Measurements from ENCODE around the gene CPLANE1. TPM values are rescaled to one million over a fixed set of nuclear protein-coding genes. Genes with fewer than 3 reads are reported as not detected.

The CPLANE1 gene
- total and polyA plus RNA-seq, 2 donors (not counting 3 experiments of a cell fraction or from before 2014, with no cell fraction given), result 4.6 to 21.5 TPM

DNA sequence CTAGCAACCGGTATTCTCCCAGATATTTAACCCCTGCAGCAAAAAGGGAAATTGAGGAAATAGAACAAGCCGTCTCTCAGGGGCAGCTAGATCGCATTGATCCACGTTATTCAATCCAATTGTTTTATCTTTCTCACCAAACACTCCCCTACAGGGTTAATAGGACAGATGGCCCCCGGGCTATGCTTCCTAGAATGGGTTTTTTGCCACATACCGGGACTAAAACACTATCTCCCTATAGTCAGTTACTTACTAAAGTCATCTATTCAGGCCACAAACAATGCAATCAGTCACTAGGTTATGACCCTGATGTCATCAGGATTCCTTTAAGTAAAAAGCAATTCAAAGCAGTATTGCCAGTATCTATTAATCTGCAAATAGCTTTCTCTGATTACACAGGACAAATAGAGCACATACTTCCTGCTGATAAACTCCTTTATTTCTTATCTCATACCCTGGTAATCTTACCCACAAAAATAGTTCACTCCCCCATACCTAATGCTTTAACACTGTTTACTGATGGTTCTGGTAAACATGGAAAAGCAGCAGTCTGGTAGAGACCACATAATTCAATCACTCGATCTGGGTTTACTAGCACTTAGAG, 159.0 kb downstream of the CPLANE1 start:
- Histone ChIP-seq H3K4me2 (ENCODE audit: insufficient read depth, low read length) (no peak overlapping the region), H3K4me1 (ENCODE audit: control insufficient read depth, extremely low read depth, insufficient read depth, low read length) (no peaks in the 10 kb centered on the region), H3K9ac (replicated peaks; ENCODE audit: extremely low read depth, insufficient read depth, low read length) (no peak overlapping the region), H3K4me3 (replicated peaks in 1 of 3; ENCODE audit: insufficient read depth in 1 of 3, low read depth in 1 of 3, low read length in 3 of 3) (no peak overlapping the region), H3K79me2 (ENCODE audit: control insufficient read depth, insufficient read depth, low read length) (no peaks in the 10 kb centered on the region), H2AFZ (ENCODE audit: low read depth, low read length) (no peak overlapping the region), H4K20me1 (replicated peaks; ENCODE audit: control insufficient read depth, extremely low read depth, insufficient read depth, low read length) (no peaks in the 10 kb centered on the region), H3K9me1 (replicated peaks; ENCODE audit: control insufficient read depth, extremely low read depth, insufficient read depth, low read length) (no peaks in the 10 kb centered on the region), H3K27me3 (ENCODE audit: control insufficient read depth in 2 of 2, insufficient read depth in 2 of 2, low read length in 2 of 2) (no peaks in the 10 kb centered on the region), H3K36me3 (ENCODE audit: control insufficient read depth in 2 of 2, extremely low read depth in 1 of 2, insufficient read depth in 2 of 2, low read length in 2 of 2) (no peaks in the 10 kb centered on the region), H3K27ac (ENCODE audit: insufficient read depth, low read depth, low read length) (no peak overlapping the region), H3K9me3 (replicated peaks; ENCODE audit: control insufficient read depth, insufficient read depth, low read length) (no peaks in the 10 kb centered on the region)
- no TSS peak for BruUV-seq (replicated peaks)
- DNase-seq (ENCODE audit: low read depth, low spot score) (peak; percentile 4), FAIRE-seq (no peak)
- intact Hi-C loops (cut with micrococcal nuclease) (no loop called here), dilution Hi-C loops (cut with MboI; ENCODE audit: extremely low pct_ligation_motif_present, low sequenced_read_pairs) (no loop called here)
- ChIA-PET CTCF (interaction anchor here (1.0 to 1.4 kb wide), 2 partner anchors 11 to 32 kb away, joined by 3 to 6 read pairs; no protein-coding TSS in a partner anchor), POLR2A (no interaction called here)
- TF ChIP-seq JUN (IDR thresholded peaks at IDR 0.05; ENCODE audit: borderline replicate concordance, insufficient read depth, insufficient read length, low read depth) (no peak), GATA2 (IDR thresholded peaks at IDR 0.05; ENCODE audit: insufficient read depth, insufficient read length, low read depth, low read length) (peak; percentile 12)
- TF ChIP-seq, protein P1, sequence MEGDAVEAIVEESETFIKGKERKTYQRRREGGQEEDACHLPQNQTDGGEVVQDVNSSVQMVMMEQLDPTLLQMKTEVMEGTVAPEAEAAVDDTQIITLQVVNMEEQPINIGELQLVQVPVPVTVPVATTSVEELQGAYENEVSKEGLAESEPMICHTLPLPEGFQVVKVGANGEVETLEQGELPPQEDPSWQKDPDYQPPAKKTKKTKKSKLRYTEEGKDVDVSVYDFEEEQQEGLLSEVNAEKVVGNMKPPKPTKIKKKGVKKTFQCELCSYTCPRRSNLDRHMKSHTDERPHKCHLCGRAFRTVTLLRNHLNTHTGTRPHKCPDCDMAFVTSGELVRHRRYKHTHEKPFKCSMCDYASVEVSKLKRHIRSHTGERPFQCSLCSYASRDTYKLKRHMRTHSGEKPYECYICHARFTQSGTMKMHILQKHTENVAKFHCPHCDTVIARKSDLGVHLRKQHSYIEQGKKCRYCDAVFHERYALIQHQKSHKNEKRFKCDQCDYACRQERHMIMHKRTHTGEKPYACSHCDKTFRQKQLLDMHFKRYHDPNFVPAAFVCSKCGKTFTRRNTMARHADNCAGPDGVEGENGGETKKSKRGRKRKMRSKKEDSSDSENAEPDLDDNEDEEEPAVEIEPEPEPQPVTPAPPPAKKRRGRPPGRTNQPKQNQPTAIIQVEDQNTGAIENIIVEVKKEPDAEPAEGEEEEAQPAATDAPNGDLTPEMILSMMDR (IDR thresholded peaks at IDR 0.05; ENCODE audit: extremely low read depth in 1 of 2, insufficient read depth in 1 of 2, low read depth in 1 of 2, low read length in 2 of 2), result no peak

DNA sequence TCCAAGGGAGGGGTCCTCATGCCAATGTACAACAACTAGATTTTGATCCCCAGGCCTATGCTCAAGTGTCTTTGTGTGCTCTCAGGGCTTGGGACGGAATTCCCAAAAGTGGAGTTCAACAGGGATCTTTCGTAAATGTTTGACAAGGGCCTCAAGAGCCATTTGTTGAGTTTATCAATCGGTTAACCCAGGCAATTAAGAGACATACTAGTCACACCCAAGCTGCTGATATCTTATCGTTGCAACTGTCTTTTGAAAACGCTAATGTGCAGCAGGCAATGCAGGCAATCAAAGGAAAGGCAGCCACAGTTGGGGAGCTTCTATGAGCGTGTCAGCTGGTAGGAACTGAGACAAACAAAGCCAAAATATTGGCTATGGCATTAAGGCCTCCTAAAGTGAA, 161.2 kb downstream of the CPLANE1 start:
- no peaks in the 10 kb centered on the region for H4K20me1 ChIP-seq (replicated peaks; ENCODE audit: control insufficient read depth, extremely low read depth, insufficient read depth, low read length)
- POLR2A ChIA-PET, result no interaction called here
- FAIRE-seq, result no peak

More for the DNA sequence above, 161.2 kb downstream of the CPLANE1 start:
- H3K9me1 ChIP-seq (replicated peaks; ENCODE audit: control insufficient read depth, extremely low read depth, insufficient read depth, low read length), result no peaks in the 10 kb centered on the region
- no peak overlapping the region for H3K9ac ChIP-seq (replicated peaks; ENCODE audit: extremely low read depth, insufficient read depth, low read length)
- H3K36me3 ChIP-seq (ENCODE audit: control insufficient read depth in 2 of 2, extremely low read depth in 1 of 2, insufficient read depth in 2 of 2, low read length in 2 of 2), result no peaks in the 10 kb centered on the region
- no peak overlapping the region for H2AFZ ChIP-seq (ENCODE audit: low read depth, low read length)
- intact Hi-C loops (cut with micrococcal nuclease), result no loop called here
- no peak for DNase-seq (ENCODE audit: low read depth, low spot score)
- H3K27me3 ChIP-seq (ENCODE audit: control insufficient read depth in 2 of 2, insufficient read depth in 2 of 2, low read length in 2 of 2), result no peaks in the 10 kb centered on the region
- no peak overlapping the region for H3K27ac ChIP-seq (ENCODE audit: insufficient read depth, low read depth, low read length)
- no peak overlapping the region for H3K4me3 ChIP-seq (replicated peaks in 1 of 3; ENCODE audit: insufficient read depth in 1 of 3, low read depth in 1 of 3, low read length in 3 of 3)
- H3K79me2 ChIP-seq (ENCODE audit: control insufficient read depth, insufficient read depth, low read length), result no peaks in the 10 kb centered on the region
- no peaks in the 10 kb centered on the region for H3K4me1 ChIP-seq (ENCODE audit: control insufficient read depth, extremely low read depth, insufficient read depth, low read length)
- CTCF ChIA-PET, result no interaction called here
- no peak overlapping the region for H3K4me2 ChIP-seq (ENCODE audit: insufficient read depth, low read length)
- dilution Hi-C loops (cut with MboI; ENCODE audit: extremely low pct_ligation_motif_present, low sequenced_read_pairs), result no loop called here
- TF ChIP-seq FOS (IDR thresholded peaks at IDR 0.05; ENCODE audit: borderline replicate concordance, insufficient read depth, low read length) (no peak), GATA2 (IDR thresholded peaks at IDR 0.05; ENCODE audit: insufficient read depth, insufficient read length, low read depth, low read length) (no peak)
- TF ChIP-seq, protein P2, sequence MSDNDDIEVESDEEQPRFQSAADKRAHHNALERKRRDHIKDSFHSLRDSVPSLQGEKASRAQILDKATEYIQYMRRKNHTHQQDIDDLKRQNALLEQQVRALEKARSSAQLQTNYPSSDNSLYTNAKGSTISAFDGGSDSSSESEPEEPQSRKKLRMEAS (IDR thresholded peaks at IDR 0.05; ENCODE audit: insufficient read depth, insufficient read length), result no peak
- BruUV-seq (replicated peaks), result no TSS peak
- H3K9me3 ChIP-seq (replicated peaks; ENCODE audit: control insufficient read depth, insufficient read depth, low read length), result no peaks in the 10 kb centered on the region
